ENCODE data around the gene PLCB4. TPM values are rescaled to one million over a fixed set of nuclear protein-coding genes. Genes with fewer than 3 reads are reported as not detected.

The PLCB4 gene
- total RNA-seq, 1 donor from 2014 or later, result 30.5 TPM

- TF ChIP-seq, protein P1, sequence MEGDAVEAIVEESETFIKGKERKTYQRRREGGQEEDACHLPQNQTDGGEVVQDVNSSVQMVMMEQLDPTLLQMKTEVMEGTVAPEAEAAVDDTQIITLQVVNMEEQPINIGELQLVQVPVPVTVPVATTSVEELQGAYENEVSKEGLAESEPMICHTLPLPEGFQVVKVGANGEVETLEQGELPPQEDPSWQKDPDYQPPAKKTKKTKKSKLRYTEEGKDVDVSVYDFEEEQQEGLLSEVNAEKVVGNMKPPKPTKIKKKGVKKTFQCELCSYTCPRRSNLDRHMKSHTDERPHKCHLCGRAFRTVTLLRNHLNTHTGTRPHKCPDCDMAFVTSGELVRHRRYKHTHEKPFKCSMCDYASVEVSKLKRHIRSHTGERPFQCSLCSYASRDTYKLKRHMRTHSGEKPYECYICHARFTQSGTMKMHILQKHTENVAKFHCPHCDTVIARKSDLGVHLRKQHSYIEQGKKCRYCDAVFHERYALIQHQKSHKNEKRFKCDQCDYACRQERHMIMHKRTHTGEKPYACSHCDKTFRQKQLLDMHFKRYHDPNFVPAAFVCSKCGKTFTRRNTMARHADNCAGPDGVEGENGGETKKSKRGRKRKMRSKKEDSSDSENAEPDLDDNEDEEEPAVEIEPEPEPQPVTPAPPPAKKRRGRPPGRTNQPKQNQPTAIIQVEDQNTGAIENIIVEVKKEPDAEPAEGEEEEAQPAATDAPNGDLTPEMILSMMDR (IDR thresholded peaks at IDR 0.05; ENCODE audit: borderline replicate concordance), result no peak
- Histone ChIP-seq H3K4me3 (no peak overlapping the region), H3K36me3 (no peaks in the 10 kb centered on the region), H3K4me1 (peaks cover 25% of the 10 kb centered on the region), H3K27me3 (ENCODE audit: low read depth) (no peaks in the 10 kb centered on the region), H3K27ac (replicated peaks) (no peak overlapping the region), H3K9me3 (replicated peaks) (no peaks in the 10 kb centered on the region)
- intact Hi-C loops (cut with micrococcal nuclease), result no loop called here
- DNase-seq, result no peak
Measured at GRCh38 chr20:9210356-9210755, 141.5 kb downstream of the PLCB4 start.

DNA sequence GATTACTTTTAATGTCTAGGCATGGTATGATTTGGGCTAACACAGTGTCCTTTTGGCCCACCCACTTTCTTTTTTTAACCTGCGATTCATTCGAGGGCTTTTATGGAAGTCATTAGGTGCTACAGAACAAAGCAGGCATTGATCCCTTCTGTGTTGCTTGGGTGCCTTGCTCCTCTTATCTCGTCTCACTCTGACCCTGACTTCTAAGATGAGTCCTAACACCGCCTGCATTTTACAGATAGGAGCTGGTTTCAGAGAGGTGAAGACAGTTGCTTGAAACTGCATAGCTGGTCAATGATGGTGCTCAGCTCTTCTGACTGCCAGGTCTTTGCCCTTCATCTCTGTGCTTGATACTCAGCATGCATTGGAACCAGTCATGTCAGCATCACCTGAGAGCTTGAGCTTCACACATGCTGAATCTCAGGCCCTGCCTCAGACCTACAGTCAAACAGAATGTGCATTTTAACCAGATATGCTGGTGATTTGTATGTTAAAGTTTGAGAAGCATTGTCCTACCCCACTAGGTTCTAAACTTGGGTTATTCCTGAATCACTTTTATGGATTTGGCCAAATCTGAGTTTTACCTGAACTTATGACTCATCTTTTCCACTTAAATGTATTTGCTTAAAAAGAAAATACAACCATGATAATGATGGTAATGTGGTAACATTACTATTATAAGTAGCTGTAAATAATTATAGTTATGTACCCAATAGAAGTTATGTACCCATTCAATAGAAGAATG, 142.3 kb downstream of the PLCB4 start:
- H3K4me1 ChIP-seq, result peaks cover 17% of the 10 kb centered on the region
- H3K9me3 ChIP-seq (replicated peaks), result no peaks in the 10 kb centered on the region
- TF ChIP-seq, protein P1 (IDR thresholded peaks at IDR 0.05; ENCODE audit: borderline replicate concordance), result no peak
- no peak overlapping the region for H3K4me3 ChIP-seq
- H3K27me3 ChIP-seq (ENCODE audit: low read depth), result no peaks in the 10 kb centered on the region
- no peaks in the 10 kb centered on the region for H3K36me3 ChIP-seq
- no peak for DNase-seq
- intact Hi-C loops (cut with micrococcal nuclease), result no loop called here
- H3K27ac ChIP-seq (replicated peaks), result no peak overlapping the region

DNA sequence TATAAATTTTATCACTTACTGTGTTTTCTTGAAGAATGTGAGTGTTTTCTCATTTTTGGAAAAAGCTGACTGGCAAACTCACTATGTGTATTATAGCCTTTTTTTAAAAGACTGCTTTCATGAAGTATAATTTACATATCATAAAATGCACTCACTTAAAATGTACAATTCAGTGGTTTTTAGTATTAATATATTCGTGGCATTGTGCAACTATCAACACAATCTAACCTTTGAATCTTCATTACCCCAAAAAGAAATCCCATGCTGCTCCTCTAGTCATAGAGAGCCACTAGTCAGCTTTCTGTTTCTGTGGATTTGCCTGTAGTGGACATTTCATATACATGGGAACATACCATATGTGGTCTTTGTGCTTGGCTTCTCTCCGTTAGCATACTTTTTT, 143.8 kb downstream of the PLCB4 start:
- H3K36me3 ChIP-seq, result no peaks in the 10 kb centered on the region
- no peaks in the 10 kb centered on the region for H3K9me3 ChIP-seq (replicated peaks)
- no peak overlapping the region for H3K4me3 ChIP-seq
- DNase-seq, result no peak
- H3K27me3 ChIP-seq (ENCODE audit: low read depth), result no peaks in the 10 kb centered on the region
- peaks cover 25% of the 10 kb centered on the region for H3K4me1 ChIP-seq
- TF ChIP-seq, protein P1 (IDR thresholded peaks at IDR 0.05; ENCODE audit: borderline replicate concordance), result no peak
- no peak overlapping the region for H3K27ac ChIP-seq (replicated peaks)
- intact Hi-C loops (cut with micrococcal nuclease), result no loop called here

GRCh38 chr20:9214685-9215084, 145.8 kb downstream of the PLCB4 start:
- no peak overlapping the region for H3K27ac ChIP-seq (replicated peaks)
- H3K4me3 ChIP-seq, result no peak overlapping the region
- H3K4me1 ChIP-seq, result peaks cover 43% of the 10 kb centered on the region
- no peaks in the 10 kb centered on the region for H3K9me3 ChIP-seq (replicated peaks)
- no peaks in the 10 kb centered on the region for H3K27me3 ChIP-seq (ENCODE audit: low read depth)
- no peak for DNase-seq
- no peaks in the 10 kb centered on the region for H3K36me3 ChIP-seq
- intact Hi-C loops (cut with micrococcal nuclease), result no loop called here
- TF ChIP-seq, protein P1 (IDR thresholded peaks at IDR 0.05; ENCODE audit: borderline replicate concordance), result no peak

DNA sequence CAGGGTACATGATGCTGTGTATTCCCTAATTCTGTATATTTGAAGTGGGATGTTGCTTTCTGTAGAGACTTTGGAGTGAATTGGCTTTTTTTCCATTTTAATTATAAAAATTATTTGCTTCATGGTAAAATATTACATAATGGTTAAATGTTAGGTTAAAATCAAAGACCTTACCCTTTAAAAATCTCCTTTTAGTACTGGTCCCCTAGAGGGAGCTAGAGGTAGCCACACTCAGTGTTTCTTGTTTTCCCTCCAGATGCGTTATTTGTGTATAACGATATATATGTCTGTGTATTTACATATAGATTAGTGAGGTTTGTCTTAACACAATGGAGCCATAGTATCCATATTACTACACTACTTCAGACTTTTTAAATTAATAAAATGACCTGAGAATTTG, 146.7 kb downstream of the PLCB4 start:
- no peak for DNase-seq
- peaks cover 44% of the 10 kb centered on the region for H3K4me1 ChIP-seq
- H3K36me3 ChIP-seq, result no peaks in the 10 kb centered on the region
- intact Hi-C loops (cut with micrococcal nuclease), result no loop called here
- no peak overlapping the region for H3K4me3 ChIP-seq
- H3K27me3 ChIP-seq (ENCODE audit: low read depth), result no peaks in the 10 kb centered on the region
- H3K27ac ChIP-seq (replicated peaks), result no peak overlapping the region
- no peaks in the 10 kb centered on the region for H3K9me3 ChIP-seq (replicated peaks)
- TF ChIP-seq, protein P1 (IDR thresholded peaks at IDR 0.05; ENCODE audit: borderline replicate concordance), result peak; percentile 39

All from left ventricle myocardium inferior (tissue), 1 donor.